ENCODE measurements around the gene MYH6.
"Not testable (repeated sequence)": the region's sequence is repeated elsewhere in the genome, so short reads cannot be mapped to it uniquely, and the experiment has no call there.

MYH6 gene

DNA sequence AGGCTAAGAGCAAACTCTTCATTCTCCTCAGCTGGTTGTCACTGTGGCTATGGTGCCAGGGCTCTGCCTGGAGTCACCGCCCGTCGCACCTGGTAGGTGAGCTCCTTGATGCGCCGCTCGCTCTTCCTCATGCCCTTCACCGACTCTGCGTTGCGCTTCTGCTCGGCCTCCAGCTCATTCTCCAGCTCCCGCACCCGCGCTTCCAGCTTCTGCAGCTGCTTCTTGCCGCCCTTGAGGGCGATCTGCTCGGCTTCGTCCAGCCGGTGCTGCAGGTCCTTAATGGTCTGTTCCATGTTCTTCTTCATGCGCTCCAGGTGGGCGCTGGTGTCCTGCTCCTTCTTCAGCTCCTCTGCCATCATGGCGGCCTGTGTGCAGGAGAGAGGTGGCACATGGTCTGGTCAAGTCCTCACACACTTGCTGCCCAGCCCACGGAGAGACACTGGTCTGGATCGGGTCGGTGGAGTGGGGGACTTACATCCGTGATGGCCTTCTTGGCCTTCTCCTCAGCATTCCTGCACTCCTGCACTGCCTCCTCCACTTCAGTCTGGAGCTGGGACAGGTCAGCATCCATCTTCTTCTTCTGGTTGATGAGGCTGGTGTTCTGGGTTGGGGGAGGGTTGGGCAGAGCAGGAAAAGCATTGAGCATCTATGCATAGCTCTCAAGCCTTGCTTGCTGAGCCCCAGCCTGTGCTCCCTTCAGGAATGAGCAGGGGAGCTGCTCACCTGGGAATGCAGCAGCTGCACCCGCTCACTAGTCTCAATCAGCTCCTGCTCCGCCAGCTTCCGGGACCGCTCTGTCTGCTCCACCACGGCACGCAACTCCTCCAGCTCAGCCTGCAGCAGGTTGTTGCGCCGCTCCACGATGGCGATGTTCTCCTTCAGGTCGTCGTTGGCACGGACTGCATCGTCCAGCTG lies 7.1 kb upstream of the MYH6 start:
- DNase-seq (ENCODE audit: low read depth in 2 of 2) = no peak

DNA sequence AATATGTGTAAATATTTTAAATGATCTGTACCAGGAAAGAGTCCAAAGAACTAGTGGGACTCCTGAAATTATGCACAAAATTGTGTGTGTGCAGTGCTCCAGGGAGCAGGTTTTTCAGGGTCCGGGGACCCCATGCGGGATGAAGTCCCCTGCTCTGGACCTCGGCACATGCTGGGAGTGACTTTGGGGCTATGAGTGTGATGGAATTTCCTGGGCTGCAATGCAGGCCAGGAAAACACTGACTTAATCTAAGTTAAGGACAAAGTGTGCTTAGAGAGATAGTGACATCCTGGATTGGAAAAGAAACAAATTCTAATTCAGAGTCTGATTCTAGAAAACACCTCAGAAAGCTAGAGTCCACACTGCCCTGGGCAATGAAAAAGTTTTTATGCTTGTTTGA lies 6.2 kb upstream of the MYH6 start:
- DNase-seq (ENCODE audit: low read depth in 2 of 2) = no peak

DNA sequence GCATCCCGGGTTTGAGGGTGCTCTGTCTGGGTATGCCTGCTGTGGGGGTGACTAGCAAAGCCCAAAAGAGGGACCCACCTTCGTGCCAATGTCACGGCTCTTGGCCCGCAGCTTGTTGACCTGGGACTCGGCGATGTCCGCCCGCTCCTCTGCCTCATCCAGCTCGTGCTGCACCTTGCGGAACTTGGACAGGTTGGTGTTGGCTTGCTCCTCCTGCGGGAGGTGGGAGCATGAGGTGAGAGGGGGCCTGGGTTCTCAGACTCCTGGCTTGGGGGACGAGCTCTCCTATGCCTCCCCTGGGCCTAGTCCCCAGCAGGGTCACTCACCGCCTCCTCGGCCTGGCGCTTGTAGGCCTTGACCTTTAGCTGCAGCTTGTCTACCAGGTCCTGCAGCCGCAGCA lies 5.6 kb upstream of the MYH6 start:
- no peak for DNase-seq (ENCODE audit: low read depth in 2 of 2)

DNA sequence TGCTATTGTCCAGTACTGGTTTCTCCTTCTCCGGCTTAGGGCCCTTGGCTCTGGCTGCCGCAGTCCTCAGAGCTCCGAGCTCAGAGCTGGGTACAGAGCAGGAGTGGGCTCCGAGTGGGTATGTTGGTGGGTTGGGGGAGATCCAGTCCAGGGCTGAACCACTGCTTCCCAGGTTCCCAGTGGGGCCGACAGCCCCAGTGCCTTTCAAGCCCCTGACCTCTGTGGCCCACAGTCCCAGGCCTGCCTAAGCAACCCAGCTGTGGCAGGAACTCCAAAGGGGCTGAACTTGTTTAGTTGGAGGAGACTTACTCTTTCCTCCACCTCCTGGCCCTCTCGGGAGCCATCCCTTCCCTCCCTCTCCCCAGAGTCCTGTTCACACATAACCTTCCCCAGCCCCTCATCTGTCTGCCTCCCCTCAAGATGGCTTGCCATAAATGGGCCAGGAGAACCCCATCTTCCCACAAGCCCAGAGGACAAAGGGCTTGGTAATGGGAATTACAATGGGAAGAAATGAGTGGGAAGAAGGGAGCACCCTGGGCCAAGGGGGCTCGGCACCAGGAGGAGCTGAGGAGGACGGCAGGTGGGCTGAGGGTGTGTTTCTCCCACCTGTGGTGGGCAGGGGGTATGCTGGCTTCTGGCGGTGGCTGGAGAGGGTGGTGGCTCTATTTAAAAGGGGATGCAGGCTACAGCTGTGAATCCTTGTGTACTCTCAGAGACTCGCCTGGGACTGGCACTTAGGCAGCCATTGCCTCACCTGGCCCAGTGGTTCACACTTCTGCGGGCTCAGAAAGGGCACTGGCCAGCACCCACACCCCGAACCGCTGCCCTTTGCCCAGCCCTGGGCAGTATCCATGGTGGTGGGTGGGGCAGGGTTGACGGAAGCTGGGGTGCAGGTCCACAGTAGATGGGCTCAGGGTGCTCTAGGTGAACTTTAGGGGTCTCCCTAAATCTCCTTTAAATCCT lies 3.8 kb upstream of the MYH6 start:
- no peak for DNase-seq (ENCODE audit: low read depth in 2 of 2)

GRCh38 chr14:23409966-23410635 lies 2.0 kb upstream of the MYH6 start:
- DNase-seq (ENCODE audit: low read depth in 2 of 2) = no peak

GRCh38 chr14:23409475-23409874 lies 1.4 kb upstream of the MYH6 start:
- DNase-seq (ENCODE audit: low read depth in 2 of 2) = no peak

DNA sequence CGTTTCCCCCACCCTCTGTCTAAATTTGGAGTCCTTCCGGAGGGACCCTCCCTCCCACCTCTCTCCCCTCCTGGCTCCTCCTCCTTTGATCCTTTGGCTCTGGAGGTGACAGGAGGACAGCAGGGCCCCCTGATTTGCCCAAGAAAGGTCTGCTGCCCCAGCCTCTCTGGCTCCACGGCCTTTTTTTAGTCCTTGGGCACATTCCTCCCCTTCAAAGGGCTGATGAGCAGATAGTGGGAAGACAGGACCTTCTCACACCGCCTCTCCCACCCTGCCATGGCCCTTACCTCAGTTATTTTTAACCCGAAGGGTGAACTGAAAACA lies 196 bp upstream of the MYH6 start:
- no peak for DNase-seq (ENCODE audit: low read depth in 2 of 2)

- no peak for DNase-seq (ENCODE audit: low read depth in 2 of 2)
Measured at GRCh38 chr14:23406725-23407355, 1.2 kb downstream of the MYH6 start.

DNA sequence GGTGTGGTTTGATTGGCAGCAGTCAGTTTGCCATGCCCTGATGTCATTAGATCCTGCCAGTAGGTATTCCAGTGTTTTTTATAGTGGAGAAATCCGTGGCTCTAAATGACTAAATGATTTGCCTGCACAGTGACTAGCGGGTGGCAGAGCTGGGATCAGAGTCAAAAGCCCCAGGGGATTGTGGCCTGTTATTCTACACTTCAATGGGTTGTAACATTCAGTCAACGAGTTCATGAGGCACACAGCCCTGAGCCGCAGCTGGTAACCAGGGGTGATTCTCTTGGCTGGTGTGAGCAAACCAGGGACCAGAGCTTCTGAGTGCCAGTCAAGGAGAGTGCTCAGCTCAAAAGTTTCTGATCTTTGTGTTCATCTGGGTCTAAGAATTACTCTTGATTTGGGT lies 1.8 kb downstream of the MYH6 start:
- no peak for DNase-seq (ENCODE audit: low read depth in 2 of 2)

DNA sequence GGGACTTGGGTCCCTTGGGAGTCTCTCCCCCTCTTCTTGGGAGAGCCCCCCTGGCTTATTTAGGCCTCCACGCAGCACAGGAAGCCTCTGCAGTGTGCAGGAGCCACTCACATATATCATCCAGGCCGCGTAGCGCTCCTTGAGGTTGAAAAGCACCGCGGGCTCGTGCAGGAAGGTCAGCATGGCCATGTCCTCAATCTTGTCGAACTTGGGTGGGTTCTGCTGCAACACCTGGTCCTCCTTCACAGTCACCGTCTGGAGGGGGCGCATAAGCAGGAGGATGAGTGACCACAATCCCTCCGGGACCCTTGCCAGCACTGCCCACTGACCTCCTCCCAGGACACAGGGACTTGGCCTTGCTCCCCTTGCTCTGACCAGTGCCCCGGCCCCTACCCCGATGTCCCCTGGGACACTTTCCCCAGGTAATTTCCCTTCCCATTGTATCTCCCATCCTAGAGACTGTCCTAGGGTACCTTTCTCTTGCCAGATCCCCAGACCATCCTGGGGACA lies 2.5 kb downstream of the MYH6 start:
- no peak for DNase-seq (ENCODE audit: low read depth in 2 of 2)

DNA sequence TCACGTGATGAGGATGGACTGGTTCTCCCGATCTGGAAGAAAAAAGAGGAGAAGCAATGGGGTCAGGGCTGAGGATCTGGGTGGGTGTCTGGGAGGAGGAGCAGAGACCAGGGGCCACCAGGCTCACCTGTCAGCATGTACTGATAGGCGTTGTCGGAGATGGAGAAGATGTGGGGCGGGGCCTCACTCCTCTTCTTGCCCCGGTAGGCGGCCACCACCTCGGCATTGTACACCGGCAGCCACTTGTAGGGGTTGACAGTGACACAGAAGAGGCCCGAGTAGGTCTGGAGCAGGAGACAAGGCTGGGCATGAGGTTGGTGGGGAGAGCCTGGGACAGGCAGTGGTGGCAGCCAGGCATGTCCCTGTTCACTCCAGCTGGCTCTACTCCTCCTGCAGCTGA lies 3.0 kb downstream of the MYH6 start:
- no peak for DNase-seq (ENCODE audit: low read depth in 2 of 2)

DNA sequence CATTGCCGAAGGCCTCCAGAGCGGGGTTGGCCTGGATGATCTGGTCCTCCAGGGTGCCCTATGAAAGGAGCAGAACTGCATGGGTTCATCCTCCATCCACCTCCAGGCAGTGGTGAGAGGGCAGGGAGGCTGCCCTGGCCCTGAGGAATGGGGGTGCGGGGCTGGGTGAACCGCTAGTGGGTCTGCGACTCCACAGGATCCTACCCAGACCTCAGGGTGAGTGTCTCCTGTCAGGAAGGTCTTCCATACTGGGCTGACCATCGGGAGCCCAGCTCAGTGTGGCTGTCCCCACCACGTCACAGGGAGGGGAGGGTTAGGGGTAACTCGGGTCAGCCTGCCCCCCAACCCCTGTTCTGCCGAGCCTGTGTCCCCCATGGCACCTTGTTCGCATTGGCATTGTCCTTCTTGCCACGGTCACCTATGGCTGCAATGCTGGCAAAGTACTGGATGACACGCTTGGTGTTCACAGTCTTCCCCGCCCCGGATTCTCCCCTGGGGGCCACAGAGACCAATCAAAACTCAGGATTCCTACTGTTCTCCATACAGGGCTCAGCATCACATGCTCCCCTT lies 3.7 kb downstream of the MYH6 start:
- no peak for DNase-seq (ENCODE audit: low read depth in 2 of 2)

DNA sequence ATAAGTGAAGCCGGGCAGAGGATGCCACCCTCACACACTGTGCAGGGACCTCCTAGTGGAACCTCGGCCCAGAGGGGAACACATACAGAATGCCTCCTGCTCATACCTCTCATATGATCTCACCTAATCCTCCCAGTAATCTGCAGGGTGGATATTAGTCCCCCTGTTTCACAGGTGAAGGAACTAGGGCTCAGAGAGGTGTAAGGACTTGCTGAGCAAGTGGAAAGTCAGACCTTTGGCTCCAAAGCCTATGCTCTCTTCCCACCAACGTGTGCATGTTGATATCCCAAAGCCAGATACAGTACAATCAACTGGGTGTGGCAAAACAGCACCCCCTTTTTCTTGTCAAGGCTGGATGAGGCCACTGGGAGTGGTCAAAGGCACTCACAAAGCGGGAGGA lies 4.2 kb downstream of the MYH6 start:
- no peak for DNase-seq (ENCODE audit: low read depth in 2 of 2)

GRCh38 chr14:23403139-23403438 lies 5.0 kb downstream of the MYH6 start:
- DNase-seq (ENCODE audit: low read depth in 2 of 2) = no peak

DNA sequence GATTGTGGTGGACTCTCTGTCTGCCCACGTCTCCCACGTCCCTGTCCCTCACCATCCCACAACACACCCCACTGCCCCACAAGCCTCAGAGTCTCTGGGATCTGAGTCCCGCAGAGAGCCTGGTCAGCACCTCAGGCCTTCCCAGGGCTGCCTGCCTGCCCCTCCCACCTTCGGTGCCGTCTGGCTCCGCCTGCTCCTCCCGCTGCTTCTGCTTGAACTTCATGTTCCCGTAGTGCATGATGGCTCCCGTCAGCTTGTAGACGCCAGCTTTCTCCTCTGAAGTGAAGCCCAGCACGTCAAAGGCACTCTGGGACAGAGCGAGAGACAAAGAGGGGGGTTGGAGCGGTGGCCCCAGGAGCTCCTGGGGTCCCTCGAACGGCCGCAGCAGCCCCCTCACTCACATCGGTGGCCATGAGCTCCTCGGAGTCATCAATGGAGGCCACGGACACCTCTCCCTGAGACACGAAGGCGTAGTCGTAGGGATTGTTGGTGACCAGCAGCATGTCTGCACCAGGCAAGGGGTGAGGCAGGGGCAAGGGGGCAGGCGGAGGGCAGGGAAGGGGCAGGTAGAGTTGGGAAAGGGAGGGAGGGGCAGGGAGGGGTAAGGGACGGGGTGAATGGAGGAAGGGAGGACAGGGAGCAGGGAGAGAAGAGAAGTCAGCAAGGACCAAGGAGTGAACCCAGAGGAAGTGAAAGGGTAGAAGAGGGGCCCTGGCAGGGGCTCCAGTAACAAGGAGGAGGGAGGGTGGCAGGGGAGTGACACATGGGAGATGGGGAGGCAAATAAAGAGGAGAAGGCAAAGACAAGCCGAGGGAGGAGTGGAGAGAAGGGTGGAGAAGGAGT lies 5.6 kb downstream of the MYH6 start:
- no peak for DNase-seq (ENCODE audit: low read depth in 2 of 2)

DNA sequence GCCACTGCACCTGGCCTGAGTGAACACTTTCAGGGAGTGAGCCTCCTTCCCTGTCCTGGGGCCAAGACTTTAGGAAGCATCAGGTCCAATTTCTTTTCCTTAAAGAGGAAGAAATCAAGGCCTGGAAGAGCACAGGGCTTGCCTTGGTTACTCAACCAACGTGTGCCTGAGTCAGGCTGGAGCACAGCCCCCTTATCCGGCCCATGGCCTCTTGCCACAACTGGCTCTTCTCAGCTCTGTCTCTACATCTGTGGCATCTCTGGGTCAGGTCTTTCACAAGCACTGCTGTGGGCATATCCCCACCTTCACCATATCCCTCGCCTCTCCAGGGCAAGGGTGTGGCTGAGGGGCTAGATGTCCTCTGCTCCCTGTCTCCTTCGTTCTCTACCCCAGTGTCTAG lies 6.8 kb downstream of the MYH6 start:
- DNase-seq (ENCODE audit: low read depth in 2 of 2) = no peak

DNA sequence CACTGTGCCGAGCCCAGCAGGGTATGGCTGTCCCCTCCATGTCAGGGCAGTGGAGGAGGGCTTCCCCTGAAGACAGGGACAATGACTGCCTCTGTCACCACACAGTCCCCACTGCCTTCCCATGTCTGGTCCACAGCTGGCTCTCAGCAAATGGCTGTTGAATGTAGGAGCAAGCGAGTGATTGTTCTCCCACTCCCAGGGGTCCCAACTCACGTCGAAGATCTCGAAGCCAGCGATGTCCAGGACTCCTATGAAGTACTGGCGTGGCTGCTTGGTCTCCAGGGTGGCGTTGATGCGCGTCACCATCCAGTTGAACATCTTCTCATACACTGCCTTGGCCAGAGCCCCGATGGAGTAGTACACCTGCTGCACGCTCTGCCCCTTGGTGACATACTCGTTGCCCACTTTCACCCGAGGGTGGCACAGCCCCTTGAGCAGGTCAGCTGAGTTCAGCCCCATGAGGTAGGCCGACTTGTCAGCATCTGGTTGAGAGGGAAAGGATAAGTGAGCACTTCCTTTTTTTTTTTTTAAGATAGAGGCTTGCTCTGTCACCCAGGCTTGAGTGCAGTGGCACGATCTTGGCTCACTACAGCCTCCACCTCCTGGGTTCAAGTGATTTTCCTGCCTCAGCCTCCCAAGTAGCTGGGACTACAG lies 7.5 kb downstream of the MYH6 start:
- DNase-seq (ENCODE audit: low read depth in 2 of 2) = not testable (repeated sequence)

GRCh38 chr14:23399591-23399990 lies 8.5 kb downstream of the MYH6 start:
- no peak for DNase-seq (ENCODE audit: low read depth in 2 of 2)

- DNase-seq (ENCODE audit: low read depth in 2 of 2) = no peak
Measured at GRCh38 chr14:23399136-23399535, 8.9 kb downstream of the MYH6 start.

DNA sequence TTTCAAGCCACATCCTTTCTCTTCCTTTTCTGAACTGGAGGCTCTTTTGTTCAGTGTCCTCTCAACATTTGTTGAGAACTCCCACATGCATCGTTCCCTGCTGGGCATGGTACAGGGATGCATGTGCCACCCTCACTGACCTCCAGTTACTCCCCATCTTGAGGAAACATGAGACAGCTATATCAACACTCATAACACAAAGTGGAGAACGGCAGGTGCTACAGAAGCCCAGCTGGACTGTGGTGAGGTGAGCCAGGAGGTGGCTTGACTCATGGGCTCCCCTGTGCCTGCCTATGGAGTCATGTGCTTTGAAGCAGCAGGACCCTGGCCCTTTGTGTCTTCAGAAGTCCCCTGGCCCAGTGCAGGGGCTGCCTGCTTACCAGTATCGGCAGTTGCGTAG lies 9.7 kb downstream of the MYH6 start:
- DNase-seq (ENCODE audit: low read depth in 2 of 2) = no peak

Data from fibroblast of skin of left quadriceps (primary cell).